Stimulated activated CD4-positive, alpha-beta T cell treated with anti-CD3 and anti-CD28 coated beads, Interleukin-12 subunit alpha, Interleukin-12 subunit beta, amount 100 ng/mL, for 48 hours (primary cell): ENCODE data around the gene KCTD14.
"Not testable (repeated sequence)": the region's sequence is repeated elsewhere in the genome, so short reads cannot be mapped to it uniquely, and the experiment has no call there.

Source experiments
- DNase-seq, 3 donors: peaks; one replicate each; pipeline ENCODE4 v3.0.0-alpha.2; 2020; ENCODE audit warnings: low read depth in 2 of 3, low spot score in 1 of 3

The KCTD14 gene

DNA sequence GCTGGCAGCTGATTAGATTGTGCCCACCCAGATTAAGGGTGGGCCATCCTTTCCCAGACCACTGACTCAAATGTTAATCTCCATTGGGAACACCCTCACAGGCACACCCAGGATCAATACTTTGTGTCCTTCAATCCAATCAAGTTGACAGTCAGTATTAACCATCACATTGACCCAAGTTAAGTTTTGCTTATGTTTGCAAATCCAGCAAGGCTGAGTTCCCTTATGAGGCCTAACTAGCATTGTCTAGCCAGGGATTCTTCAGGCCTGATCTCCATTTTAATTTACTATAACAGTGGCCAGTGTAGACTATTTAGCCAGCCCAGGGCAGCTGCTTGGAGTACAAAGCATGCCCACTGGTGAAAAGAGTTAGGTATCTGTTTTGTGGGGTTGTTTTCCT is 2.3 kb upstream of the KCTD14 start:
- no peak for DNase-seq

DNA sequence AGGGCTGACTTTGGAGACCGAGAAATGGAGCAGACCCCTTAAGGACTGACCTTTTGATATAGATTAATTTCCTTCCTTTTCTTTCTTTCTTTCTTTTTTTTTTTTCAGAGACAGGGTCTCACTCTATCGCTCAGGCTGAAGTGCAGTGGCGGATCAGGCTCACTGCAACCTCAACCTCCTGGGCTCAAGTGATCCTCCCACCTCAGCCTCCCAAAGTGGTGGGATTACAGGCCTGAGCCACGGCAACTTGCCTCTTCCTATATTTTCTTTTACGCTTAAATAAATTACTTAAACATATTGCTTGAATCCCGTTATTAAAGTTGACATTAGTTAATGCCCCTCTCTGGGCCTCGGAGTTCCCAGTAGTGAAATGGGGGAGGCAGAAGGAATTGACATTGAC is 350 bp upstream of the KCTD14 start:
- no peak for DNase-seq

DNA sequence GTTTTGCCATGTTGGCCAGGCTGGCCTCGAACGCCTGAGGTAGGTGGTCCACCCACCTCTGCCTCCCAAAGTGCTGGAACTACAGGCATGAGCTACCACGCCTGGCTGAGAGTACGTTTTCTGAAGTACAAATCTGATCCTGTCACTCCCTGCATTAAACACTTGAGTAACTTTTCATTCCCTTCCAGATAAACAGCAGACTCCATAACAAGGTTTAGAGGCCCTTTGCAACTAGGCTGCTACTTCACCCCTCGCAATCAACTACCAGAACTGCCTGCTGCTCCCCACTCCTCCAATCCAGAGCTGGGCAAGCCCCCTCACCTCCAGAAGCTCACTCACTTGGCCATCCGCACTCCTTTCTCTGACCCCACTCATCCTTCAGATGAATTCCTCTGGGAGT is 1.5 kb downstream of the KCTD14 start:
- DNase-seq, result no peak

DNA sequence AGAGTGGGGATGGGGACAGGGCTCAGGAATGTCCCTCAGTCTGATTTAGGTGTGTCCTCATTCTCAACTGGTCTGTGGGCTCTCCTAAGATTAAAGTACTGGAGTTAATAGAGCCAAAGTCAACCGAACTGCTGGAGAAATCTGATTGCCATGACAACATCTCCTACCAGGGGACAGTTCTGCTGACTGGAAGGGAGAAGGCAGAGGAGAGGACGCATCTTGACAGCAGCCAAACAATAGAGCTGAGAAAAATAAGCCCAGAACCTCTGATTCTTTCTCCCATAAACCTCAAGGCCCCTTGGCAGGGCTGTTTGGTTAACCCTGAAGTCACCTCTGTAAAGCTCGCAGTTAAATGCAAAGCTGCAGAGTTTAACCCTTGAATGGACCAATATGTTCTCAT is 2.8 kb downstream of the KCTD14 start:
- DNase-seq, result no peak

DNA sequence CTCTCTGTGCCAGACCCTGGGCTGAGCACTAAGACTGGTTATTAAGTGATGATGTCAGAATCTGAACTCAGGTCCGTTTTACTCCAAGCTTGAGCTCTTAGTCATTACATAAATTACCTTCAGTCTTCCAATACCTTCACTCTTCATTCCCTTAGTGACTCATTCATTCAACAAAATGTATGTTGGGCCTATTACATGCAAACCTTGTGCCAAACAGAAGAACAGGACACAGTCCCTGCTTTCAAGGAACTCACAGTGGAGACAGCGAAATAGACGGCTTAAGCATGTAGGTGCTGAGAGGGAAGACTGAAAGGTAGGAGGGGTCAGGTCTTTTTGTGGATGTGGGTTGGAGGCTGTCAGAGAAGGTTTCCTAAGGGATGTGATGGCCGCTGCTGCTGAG is 3.3 kb downstream of the KCTD14 start:
- DNase-seq, result no peak

DNA sequence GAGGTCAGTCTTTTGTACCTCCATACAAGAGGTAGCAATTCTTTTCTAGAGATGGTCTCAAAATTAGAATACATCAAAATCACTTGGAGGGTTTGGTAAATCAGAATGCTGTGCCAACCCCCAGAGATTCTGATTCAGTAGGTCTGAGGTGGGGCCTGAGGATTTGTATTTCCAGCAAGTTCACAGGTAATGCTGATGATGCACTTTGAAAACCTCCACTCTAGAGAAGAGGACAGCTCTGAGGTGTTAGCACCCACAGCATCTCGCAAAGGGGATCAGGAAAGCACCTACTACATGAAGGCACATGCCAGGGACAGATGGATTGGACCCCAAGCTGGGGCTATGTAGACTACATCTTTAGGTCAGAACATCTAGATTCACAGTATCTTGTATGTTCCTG is 7.2 kb downstream of the KCTD14 start:
- DNase-seq, result no peak

DNA sequence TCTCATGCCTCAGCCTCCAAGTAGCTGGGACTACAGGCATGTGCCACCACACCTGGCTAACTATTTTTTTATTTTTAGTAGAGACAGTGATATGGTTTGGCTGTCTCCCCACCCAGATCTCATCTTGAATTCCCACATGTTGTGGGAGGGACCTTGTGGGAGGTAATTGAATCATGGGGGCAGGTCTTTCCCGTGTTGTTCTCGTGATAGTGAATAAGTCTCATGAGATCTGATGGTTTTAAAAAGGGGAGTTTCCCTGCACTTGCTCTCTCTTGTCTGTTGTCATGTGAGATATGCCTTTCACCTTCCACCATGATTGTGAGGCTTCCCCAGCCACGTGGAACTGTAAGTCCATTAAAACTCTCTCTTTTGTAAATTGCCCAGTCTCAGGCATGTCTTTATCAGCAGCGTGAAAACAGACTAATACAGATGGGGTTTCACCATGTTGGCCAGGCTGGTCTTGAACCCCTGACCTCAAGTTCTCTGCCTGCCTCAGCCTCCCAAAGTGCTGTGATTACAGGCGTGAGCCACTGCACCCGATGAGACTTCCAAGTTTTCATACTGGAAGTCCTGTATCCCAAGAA is 8.0 kb downstream of the KCTD14 start:
- DNase-seq, result not testable (repeated sequence)

DNA sequence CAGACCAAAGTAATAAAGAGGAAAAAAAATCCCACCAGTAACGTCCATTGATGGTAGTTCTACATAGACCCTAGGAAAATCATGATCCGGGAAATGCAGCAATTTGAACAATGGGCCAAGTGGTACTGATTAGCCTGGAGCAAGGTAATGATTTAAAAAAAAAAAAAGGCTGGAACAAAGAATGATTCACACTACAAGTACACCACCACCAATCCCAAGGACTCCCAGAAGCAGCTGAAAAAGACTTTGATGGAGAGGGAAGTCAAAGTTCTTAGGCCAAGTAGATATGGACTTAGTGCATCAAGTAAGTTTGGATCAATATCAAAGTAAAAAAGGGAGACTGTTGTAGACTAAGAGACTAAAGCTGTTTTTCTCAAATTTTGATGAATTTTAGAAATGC is 11.8 kb downstream of the KCTD14 start:
- no peak for DNase-seq

DNA sequence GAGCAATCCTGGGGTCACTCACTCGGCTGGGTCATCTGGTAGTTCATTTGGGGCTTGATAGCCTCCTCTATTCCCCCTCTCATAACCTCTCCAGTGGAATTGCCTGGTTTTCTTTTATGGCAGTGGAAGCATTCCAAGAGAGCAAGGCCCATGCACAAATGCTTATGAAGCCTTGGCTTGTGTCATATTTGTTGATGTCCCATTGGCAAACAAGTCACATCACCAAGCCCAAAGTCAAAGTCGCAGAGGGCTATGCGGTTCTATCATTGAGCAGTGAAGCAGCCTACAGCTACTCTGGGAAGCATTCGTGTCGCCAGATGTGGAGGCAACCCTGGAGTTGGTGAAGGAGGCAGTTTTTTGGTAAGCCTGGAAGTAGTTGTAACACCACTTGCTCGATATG is 12.3 kb downstream of the KCTD14 start:
- DNase-seq, result no peak

DNA sequence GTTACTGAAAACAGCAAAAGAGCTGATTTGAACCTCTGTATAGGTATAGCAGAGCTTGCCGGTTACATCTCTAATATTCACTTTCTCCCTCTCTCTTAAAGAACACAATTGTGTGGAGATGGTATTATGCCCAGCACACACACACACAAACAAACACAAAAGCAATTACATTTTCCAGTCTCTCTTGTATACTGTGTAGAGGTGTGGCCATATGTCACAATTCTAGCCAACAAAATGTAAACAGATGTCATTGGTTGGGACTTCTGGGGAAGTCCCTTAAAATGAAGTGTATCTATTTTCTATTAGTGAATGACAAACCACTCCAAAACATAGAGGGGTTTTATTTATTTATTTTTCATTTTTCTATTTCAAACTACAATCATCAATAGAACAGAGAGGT is 12.8 kb downstream of the KCTD14 start:
- no peak for DNase-seq

DNA sequence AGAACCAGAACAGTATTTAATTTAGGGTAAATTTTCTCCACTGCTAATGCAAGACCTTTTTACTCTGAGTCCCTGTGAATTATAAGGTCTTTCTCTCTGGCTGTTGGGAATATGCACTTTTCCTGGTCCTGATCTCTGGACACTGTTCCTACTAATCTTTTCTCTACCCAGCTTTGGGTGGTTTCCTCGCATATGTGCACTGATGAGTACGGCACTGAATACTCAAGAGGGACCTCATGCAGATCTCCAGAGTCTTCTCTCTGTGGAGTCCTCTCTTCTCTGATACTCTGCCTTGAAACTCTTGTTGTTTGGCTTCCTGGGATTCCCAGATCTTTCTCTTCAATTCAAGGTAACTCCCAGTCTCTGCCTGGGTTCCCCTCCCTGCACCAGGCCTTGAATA is 14.0 kb downstream of the KCTD14 start:
- DNase-seq, result no peak

DNA sequence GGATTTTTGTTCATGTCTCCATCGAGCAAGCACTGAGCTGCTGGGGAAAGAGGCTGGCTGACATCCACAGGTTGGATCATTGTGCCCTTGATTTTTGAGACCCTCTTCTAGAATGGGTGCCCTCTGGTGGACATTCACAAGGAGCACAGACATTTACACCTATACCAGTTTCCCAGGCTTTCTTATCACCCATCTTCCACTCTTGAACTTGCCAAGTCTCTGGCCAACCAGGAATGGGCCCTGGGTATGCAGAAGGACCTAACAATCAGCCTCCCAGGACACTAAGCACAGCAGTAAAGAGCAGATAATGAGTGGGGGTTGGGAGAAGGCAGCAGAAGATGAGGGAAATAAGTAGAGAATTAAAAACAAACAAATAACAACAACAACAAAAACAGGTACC is 22.9 kb downstream of the KCTD14 start:
- DNase-seq, result peak in 2 of 3 donors; percentile 12 to 46

DNA sequence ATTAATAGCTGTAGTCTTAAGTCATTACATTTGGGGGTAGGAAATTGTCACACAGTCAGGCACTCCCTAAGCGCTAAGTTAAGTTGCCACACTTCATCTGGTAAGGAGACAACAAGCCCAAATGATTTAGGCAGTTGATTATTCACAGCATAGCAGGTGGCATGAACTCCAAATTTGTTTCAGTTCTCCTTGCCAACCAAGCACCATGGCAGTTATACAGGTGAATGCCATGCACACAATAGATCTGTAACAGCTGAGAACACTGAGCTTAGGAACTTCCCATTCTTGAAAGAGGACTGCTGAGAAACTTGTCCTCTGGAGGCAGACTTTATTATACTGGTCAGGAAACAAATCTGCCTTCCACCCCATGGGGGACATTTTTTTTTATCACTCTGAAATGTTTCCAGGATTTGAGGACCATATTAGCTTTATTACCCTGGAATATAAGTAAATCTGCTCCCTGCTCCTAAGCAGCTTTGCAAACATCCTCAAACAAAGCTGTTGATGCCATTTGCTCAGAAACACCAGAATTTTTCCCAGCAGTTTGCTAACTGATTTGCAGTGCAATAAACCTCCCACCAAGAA is 23.5 kb downstream of the KCTD14 start:
- DNase-seq, result no peak

DNA sequence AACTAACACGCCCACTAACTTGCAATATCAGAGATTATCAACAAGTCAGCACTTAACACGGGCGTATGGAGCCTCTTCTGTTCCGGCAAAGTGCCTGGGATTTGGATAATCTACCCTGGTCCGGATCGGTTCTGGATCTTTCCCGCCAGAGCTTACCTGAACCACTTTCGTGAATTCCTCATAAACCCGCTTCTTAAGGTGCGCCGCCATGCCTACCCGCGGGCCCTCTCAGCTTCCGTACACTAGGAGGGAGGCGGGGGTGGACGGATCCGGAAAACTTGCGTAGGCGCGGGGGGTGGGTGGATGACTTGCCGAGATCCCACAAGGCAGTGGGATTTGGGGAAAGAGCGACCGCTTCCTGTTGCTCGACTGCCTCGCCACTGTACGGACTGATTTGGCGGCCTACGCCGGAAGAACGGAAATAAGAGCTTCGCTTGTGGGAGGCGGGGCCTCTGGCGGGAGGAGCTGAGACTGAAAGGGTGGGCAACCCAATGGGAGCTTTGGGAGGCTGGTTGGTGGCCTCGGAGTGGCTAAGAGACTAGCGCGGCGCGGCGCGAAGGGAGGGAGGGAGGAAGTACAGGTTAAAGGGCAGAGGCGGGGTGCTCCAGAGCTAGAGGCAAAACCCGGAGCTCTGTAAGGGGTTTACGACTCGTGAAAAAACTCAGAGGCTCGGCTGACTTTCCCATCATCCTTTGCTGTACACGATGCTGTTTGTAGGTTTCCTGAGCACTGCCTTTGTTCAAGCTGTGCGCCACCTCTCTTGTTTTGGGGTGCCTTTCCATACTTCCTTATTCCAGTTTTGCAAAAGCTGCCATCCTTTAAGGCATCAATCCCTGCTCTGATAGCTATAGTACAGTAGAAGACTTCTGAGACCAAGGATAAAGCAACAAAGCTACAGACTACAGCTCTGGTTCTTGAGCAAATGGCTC is 28.4 kb downstream of the KCTD14 start, which contains the start of gene INTS4:
TSS of gene INTS4 (minus strand) at position 235 of the 929 bp plus-strand sequence. CDS start at position 210, 25 bp downstream.
- peak; percentile 94 to 98 (median 97) for DNase-seq

DNA sequence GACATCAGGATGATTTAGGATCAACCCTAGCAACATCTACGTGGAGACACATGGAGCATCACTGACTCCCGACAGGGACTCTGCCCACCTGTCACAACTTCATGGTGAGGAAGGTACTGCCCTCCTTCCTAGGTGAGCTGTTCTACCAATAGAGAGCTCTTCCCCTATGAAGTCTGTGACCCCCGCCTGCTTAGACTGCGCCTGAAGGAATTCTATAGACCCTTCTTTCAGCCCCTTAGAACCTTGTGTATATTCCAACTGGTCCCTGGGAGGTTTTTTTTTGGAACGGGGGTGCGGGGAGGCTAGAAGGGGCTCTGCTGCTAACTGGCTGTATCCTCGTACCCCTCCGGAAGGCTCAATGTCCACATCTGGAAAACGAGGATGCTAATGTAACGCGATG is 29.2 kb downstream of the KCTD14 start:
- DNase-seq, result no peak

DNA sequence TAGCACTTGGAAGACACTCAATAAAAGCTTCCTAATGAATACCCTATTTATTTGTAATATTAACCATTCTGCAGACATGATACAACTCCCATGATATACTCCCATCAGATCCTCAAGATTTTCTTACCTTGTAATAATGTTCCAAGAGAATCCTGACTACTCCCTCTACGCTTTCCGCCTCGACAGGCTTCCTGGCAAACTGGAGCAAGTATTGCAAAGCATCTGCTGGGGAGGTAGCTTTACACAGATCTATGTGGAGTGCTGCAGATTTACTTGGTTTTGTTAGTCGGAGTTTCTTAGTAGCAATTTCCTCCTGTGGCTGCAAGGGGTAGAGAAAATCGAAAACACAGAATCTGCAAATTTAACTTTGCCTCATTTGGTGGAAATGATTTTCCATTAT is 32.1 kb downstream of the KCTD14 start:
- DNase-seq, result no peak

DNA sequence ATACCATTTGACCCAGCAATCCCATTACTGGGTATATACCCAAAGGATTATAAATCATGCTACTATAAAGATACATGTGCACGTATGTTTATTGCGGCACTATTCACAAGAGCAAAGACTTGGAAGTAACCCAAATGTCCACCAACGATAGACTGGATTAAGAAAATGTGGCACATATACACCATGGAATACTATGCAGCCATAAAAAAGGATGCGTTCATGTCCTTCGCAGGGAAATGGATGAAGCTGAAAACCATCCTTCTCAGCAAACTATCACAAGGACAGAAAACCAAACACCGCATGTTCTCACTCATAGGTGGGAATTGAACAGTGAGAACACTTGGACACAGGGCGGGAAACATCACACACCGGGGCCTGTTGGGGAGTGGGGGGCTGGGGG is 36.6 kb downstream of the KCTD14 start:
- not testable (repeated sequence) for DNase-seq

DNA sequence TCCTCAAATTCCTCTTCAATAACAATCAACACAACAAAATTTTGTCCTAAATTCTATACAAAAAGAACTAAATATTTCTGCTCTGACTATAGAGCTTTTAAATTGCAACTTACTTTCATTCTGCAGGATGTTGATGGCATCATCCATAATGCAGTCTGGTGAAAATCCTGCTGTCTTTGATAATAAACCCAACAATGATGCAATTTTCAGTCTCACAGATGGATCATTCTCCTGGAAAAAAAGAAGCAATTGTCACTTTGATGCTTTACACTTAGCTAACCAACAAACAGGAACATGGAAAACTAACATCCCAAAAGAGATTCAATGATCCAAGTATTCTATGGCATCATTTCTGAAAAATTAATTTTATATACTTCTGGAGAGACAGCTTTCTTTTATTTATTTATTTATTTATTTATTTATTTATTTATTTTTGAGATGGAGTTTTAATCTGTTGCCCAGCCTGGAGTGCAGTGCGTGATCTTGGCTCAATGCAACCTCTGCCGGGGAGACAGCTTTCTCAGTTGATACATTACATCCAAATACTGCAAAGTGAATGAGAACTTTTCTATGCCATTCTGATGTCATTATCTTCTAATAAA is 41.6 kb downstream of the KCTD14 start:
- no peak for DNase-seq

DNA sequence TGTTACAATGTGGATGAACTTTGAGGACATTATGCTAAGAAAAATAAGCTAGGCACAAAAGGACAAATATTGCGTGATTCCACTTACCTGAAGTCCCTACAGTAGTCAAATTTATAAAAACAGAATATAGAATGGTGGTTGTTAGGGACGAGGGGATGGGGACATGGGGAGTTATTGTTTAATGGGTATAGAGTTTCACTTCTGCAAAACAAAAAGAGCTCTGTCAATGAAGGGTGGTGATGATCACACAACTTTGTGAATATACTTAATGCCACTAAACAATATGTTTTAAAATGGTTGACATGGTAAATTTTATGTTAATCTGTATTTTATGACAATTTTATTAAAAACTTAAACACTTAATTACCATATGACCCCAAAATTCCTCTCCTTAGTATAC is 54.7 kb downstream of the KCTD14 start:
- no peak for DNase-seq

DNA sequence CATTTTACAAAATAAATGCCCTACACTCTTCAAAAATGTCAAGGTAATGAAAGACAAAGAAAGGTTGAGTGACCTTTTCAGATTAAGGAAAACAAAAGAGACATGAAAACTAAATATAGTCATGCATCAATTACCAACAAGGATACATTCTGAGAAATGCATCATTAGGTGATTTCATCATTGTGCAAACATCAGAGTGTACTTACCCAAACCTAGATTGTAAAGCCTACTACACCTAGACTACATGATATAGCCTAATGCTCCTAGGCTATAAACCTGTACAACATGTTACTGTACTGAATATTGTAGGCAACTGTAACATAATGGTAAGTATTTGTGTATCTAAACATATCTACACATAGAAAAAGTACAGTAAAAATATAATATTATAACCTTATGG is 55.3 kb downstream of the KCTD14 start:
- no peak for DNase-seq

DNA sequence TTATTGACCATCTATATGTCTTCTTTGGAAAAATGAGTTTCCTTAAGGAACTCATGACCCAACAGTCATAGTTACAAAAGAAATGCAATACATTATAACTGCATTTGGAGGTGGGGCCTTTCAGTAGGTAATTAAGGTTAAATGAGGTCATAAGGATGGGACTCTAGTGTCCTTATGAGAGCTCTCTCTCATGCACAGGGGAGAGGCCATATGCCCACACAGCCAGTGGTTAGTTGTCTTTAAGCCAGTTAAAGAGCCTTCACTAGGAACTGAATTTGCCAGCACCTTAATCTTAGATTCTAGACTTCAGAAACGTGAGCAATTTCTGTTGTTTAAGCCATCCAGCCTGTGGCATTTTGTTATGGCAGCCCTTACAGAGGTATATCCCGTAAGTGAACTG is 56.0 kb downstream of the KCTD14 start:
- no peak for DNase-seq

DNA sequence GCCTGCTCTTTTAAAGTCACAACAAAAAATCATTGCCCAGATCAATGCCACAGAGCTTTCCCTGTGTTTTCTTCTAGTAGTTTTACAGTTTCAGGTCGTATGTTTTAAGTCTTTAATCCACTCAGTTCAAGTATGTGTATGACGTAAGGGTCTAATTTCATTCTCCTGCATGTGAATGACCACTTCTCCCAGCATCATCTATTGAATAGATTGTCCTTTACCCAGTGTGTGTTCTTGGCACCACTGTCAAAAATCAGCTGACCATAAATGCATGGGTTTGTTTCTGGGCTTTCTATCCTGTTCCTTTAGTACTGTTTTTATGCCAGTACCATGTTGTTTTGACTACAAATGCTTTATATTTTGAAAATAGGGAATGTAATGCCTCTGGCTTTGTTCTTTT is 56.7 kb downstream of the KCTD14 start:
- no peak for DNase-seq
